Hematopoietic multipotent progenitor cell treated with erythropoietin and hydrocortisone succinate and interleukin-3 and kit ligand, for 17 days (in vitro differentiated cells): ENCODE data around the gene DDX41.

Experiments
- DNase-seq: peaks from one replicate; pipeline ENCODE4 v3.0.0-alpha.2; 2015; ENCODE audit warnings: low spot score

The DDX41 gene

GRCh38 chr5:177468685-177469628 is 47.8 kb downstream of the DDX41 start:
- DNase-seq, result no peak

- DNase-seq, result no peak
Observed at GRCh38 chr5:177468329-177468684, 48.5 kb downstream of the DDX41 start.

GRCh38 chr5:177467436-177467835 is 49.3 kb downstream of the DDX41 start:
- no peak for DNase-seq

DNA sequence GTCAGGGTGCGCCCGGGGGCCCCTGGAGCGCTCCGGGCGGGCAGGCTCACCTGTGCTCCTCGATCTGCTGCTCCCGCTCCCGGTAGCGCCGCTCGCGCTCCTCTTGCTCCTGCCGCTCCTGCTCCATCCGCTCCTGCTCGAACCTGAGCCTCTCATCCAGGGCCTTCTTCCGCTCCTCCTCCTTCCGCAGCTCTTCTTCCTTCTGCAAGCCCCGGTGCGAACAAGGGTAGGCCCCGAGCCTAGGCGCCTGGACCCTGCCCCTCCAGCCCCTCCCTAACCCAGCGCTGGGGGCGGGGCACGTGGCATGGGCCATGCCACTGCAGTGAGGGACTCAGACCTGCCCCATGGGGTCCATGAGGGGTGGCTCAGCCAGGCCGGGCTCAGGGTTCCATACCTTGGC is 49.9 kb downstream of the DDX41 start:
- no peak for DNase-seq

GRCh38 chr5:177465044-177465443 is 51.7 kb downstream of the DDX41 start:
- no peak for DNase-seq

GRCh38 chr5:177462021-177462670 is 54.6 kb downstream of the DDX41 start:
- no peak for DNase-seq
